ENCODE measurements around the gene SLCO3A1.

GRCh38 chr15:92107510-92107909 is 254.0 kb downstream of the SLCO3A1 start:
- TF ChIP-seq, protein P1, sequence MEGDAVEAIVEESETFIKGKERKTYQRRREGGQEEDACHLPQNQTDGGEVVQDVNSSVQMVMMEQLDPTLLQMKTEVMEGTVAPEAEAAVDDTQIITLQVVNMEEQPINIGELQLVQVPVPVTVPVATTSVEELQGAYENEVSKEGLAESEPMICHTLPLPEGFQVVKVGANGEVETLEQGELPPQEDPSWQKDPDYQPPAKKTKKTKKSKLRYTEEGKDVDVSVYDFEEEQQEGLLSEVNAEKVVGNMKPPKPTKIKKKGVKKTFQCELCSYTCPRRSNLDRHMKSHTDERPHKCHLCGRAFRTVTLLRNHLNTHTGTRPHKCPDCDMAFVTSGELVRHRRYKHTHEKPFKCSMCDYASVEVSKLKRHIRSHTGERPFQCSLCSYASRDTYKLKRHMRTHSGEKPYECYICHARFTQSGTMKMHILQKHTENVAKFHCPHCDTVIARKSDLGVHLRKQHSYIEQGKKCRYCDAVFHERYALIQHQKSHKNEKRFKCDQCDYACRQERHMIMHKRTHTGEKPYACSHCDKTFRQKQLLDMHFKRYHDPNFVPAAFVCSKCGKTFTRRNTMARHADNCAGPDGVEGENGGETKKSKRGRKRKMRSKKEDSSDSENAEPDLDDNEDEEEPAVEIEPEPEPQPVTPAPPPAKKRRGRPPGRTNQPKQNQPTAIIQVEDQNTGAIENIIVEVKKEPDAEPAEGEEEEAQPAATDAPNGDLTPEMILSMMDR (conservative IDR thresholded peaks at IDR 0.05; ENCODE audit: low read length) = no peak
- TF ChIP-seq EZH2phosphoT487 (IDR thresholded peaks at IDR 0.05; ENCODE audit: borderline replicate concordance) = no peak

Data from Loucy (cell line).